Neuron (in vitro differentiated cells): ENCODE results near the gene MRPL32.

Experiments
- H2AFZ ChIP-seq: one replicate; pipeline ENCODE4 v1.6.1; 2013; ENCODE audit warnings: low read depth, mild to moderate bottlenecking, inconsistent platforms, low read length, moderate library complexity
- H3K27me3 ChIP-seq: one replicate; pipeline ENCODE4 v1.6.1; 2013; ENCODE audit warnings: low read length; ENCODE audit not compliant: insufficient read depth
- H3K36me3 ChIP-seq: one replicate; pipeline ENCODE4 v1.6.1; 2013; ENCODE audit warnings: low read length; ENCODE audit not compliant: insufficient read depth
- H3K4me1 ChIP-seq: one replicate; pipeline ENCODE4 v1.6.1; 2013; ENCODE audit warnings: low read length; ENCODE audit not compliant: insufficient read depth
- H3K4me3 ChIP-seq: 2 replicates; pipeline ENCODE4 v1.5.1; 2013; ENCODE audit warnings: mild to moderate bottlenecking, low read length, moderate library complexity
- H3K9me3 ChIP-seq: one replicate; pipeline ENCODE4 v1.6.1; 2013; ENCODE audit warnings: low read length

Gene MRPL32

DNA sequence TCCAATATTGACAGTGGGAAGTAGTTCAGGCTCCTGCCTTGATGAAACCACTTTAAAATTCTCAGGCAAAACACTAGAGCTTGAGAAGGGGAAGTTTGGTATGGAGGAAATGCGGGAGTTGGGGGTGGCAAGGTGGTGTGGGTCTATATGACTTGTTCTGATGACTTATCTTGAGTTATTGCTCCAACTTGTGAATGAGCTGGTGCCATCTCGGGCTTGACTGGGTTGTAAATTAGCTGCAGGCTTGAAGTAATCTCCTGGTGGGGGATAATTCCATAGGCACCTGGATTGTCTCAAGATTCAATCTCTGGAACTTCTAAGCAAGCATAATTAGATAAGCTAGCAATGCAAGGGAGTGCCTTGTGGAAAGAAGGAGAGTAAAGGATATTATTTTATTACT is 29.0 kb downstream of the MRPL32 start:
- Histone ChIP-seq H2AFZ (no peak overlapping the region), H3K9me3 (peaks cover 2% of the 10 kb centered on the region), H3K36me3 (no peaks in the 10 kb centered on the region), H3K27me3 (no peaks in the 10 kb centered on the region), H3K4me1 (no peaks in the 10 kb centered on the region), H3K4me3 (no peak overlapping the region)

DNA sequence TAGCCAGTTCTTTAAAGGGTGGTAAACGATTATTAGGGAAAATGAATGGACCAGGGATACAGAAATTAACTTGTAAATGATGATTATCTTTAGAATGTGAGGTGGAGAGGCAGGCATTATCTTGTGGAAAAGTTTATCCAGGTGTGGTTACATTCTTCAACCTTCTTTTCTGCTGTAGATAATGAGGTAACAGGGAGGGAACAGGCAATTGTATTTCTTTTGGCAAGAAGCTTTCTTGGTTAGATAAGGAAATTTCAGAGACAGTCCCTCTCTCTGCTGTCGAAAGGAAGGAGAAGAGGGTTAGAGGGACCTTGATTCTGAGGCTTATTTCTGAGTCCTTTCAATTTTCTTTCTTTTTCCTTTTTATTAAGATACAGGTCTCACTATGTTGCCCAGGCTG is 32.1 kb downstream of the MRPL32 start:
- no peaks in the 10 kb centered on the region for H3K36me3 ChIP-seq
- no peaks in the 10 kb centered on the region for H3K4me1 ChIP-seq
- no peak overlapping the region for H3K4me3 ChIP-seq
- H3K27me3 ChIP-seq: no peaks in the 10 kb centered on the region
- no peak overlapping the region for H2AFZ ChIP-seq
- peaks cover 2% of the 10 kb centered on the region for H3K9me3 ChIP-seq

DNA sequence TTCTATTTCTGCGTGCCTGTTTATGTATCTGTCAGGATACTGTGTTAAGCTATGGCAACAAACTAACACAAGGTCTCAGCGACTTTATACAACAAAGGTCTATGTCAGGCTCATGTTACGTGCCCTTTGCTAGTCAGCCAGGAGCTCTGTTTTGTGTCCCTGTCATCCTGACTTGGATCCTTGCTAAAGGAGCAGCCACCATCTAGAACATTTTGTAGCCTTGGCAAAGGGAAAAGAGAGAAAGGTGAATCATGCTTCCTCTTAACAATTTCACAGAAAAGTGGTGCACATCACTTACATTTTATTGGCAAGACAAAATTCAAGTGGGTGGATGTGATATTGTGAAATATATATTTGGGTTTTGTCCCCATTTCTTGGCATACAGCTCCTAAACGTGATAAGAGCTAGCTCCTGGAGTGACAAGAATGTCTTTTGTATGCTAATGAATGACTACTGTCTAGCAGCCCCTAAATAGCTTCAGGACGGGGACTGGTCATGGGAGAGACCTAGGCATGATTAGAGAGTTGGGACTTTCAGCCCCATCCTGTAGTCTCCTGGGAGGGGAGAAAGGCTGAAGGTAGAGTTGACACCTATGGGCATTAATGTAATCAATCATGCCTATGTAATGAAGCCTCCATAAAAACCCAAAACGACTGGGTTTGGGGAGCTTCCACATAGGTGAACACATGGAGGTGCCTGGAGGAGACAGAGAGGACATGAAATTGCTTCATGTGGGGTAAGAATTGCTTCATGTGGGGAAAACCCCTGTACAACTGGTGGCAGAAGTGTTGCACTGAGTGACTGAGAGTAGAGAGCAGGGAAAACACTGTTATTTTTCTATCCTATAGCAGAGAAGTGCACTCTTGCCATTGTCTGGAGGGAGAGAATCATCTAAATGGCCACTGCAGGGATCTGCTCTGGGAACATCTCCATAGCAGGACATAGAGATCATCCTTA is 33.0 kb downstream of the MRPL32 start:
- Histone ChIP-seq H3K36me3 (no peaks in the 10 kb centered on the region), H3K4me1 (no peaks in the 10 kb centered on the region), H3K9me3 (no peaks in the 10 kb centered on the region), H3K27me3 (no peaks in the 10 kb centered on the region), H3K4me3 (no peak overlapping the region), H2AFZ (no peak overlapping the region)

DNA sequence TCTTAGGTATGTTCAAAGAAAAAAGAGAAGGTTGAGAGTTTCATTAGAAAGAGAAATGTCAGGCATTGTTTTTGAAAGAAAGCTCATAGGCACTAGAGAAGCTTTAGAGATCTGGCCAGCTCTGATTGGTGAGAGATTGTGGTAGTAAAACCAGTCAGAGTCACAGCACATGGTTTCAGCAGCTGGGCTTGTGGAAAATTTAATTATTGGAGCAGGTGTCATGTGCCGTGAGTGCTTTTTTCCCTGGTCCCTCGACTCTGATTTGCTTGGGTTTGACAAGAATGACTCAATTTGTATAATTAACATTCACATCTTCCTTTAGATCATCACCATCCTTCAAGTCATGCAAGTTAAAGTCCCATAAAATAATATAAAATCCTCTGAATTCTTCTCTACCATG is 35.2 kb downstream of the MRPL32 start:
- Histone ChIP-seq H3K9me3 (no peaks in the 10 kb centered on the region), H3K27me3 (no peaks in the 10 kb centered on the region), H3K4me3 (no peak overlapping the region), H3K36me3 (no peaks in the 10 kb centered on the region), H2AFZ (no peak overlapping the region), H3K4me1 (no peaks in the 10 kb centered on the region)

DNA sequence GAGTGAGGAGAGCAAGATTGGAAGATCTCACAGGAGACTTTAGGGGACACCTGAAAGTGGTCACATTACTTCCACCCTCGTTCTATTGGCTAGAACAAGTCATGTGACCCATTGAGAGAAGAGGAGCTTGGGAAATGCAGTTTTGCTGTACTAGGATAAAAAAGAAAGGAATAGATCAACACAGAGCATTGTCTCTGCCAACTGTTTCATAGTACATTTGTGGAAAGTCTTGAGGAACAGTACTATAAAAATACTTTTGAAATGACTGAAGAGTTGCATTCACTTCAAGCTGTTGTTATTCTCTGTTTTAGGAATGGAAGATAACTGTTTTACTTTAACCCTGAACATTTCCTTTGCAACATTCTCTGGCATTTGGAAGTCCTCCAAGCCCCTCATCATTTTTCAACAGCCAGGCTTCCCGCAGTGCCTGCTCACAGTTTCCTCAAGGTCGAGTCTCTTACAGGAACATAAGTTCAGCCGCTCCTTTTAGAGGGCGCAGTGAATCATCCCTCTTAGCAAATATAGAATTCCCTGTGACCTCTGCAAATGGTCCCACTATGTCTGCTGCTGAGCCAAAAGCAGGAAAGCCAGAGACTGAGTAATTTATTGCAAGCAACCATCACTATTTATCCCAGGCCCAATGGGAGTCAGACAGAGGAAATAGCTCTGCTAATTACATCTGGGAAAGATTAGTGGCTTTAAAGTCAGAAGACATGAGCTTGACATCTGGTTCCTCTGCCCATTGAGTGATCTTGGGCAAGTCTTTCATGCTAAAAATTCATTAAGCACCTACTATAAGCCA is 40.7 kb downstream of the MRPL32 start:
- H3K4me3 ChIP-seq: no peak overlapping the region
- no peak overlapping the region for H2AFZ ChIP-seq
- no peaks in the 10 kb centered on the region for H3K9me3 ChIP-seq
- H3K4me1 ChIP-seq: no peaks in the 10 kb centered on the region
- H3K27me3 ChIP-seq: no peaks in the 10 kb centered on the region
- H3K36me3 ChIP-seq: no peaks in the 10 kb centered on the region

DNA sequence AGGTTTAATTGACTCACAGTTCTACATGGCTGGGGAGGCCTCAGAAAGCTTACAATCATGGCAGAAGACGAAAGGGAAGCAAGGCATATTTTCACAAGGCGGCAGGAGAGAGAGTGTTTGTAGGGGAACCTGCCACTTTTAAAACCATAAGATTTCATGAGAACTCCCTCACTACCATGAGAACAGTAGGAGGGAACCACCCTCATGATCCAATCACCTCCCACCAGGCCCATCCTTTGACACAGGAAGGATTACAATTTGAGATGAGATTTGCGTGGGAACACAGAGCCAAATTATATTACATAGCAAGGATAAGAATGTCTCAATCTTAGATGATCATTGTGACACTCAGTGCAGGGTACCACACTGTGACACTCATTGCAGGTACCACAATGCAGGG is 44.2 kb downstream of the MRPL32 start:
- Histone ChIP-seq H3K27me3 (no peaks in the 10 kb centered on the region), H3K9me3 (no peaks in the 10 kb centered on the region), H2AFZ (no peak overlapping the region), H3K4me3 (no peak overlapping the region), H3K4me1 (no peaks in the 10 kb centered on the region), H3K36me3 (no peaks in the 10 kb centered on the region)

DNA sequence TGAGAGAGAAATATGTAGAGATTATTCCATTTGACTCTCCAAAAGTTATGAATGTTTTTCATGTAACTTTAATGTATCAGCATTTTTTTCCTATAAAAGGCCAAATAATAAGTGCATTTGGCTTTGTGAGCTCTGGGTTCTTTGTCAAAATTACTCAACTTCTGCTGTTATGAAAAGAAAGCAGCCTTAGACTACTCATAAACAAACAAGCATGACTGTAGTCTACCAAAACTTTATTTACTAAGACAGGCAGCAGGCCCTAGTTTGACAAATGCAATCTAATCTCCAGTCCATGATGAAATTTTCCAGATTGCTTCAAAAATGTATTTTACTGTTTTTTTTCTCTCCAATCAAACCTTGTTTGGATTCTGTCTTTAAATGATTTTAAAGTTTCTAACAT is 46.3 kb downstream of the MRPL32 start:
- Histone ChIP-seq H2AFZ (no peak overlapping the region), H3K36me3 (no peaks in the 10 kb centered on the region), H3K4me3 (no peak overlapping the region), H3K9me3 (no peaks in the 10 kb centered on the region), H3K4me1 (no peaks in the 10 kb centered on the region), H3K27me3 (no peaks in the 10 kb centered on the region)

DNA sequence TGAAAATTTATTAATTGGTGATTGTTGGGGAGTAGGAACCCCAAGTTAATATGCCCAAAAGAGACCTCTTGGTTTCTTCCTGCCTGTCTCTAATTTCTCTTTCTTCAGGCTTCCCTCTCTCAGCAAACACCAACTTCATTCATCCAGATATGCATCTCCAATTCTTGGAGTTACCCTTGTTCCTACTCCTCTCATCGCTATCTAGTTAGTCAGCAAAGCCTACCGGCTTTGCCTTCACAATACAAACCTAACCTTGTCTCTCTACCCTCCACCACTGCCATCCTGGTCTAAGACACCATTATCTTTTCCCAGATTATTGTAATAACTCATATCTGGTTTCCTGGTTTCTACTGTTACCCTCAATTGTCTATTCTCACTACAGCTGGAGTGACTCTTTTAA is 47.9 kb downstream of the MRPL32 start:
- no peaks in the 10 kb centered on the region for H3K9me3 ChIP-seq
- H3K27me3 ChIP-seq: no peaks in the 10 kb centered on the region
- no peaks in the 10 kb centered on the region for H3K4me1 ChIP-seq
- H3K4me3 ChIP-seq: no peak overlapping the region
- H2AFZ ChIP-seq: no peak overlapping the region
- H3K36me3 ChIP-seq: no peaks in the 10 kb centered on the region

DNA sequence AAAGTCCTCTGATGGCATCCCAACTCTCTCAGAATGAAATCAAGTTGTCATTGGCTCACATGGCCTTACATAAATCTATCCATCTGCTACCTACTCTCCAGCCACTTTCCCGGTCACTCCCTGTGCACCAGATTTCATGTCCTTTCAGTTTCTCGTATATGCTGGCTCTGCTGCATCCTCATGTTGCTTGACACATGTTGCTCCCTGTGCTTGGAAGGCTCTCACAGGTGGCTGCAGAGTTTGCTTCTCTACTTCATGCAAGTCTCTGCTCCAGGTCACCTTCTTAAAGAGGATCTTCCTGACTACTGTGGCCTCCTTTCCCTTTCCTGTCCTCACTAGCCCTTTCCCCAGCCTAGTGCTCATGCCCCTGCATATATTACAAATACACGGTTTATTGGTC is 48.3 kb downstream of the MRPL32 start:
- no peaks in the 10 kb centered on the region for H3K4me1 ChIP-seq
- H2AFZ ChIP-seq: no peak overlapping the region
- H3K27me3 ChIP-seq: no peaks in the 10 kb centered on the region
- H3K36me3 ChIP-seq: no peaks in the 10 kb centered on the region
- H3K4me3 ChIP-seq: no peak overlapping the region
- H3K9me3 ChIP-seq: no peaks in the 10 kb centered on the region

DNA sequence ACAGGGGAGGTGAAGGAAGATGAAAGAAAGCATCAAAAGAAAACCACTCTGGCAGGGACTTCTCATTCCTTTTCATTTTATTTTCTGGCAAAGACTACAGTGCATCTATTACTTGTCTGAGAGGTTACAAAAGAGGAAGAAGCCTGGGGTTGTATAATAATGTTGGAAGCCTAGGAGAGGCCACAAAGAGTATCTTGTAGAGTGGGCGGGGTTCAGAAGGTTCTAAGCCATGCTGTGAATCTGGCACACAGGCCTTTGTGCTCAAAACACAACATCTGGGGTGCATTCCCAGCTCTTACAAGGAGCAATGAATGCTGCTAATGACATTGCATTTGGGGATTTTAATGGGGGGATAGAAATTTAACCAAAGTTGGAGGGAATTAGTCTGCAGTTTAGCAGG is 49.4 kb downstream of the MRPL32 start:
- H3K36me3 ChIP-seq: no peaks in the 10 kb centered on the region
- no peak overlapping the region for H3K4me3 ChIP-seq
- H3K27me3 ChIP-seq: no peaks in the 10 kb centered on the region
- no peaks in the 10 kb centered on the region for H3K4me1 ChIP-seq
- H2AFZ ChIP-seq: no peak overlapping the region
- H3K9me3 ChIP-seq: no peaks in the 10 kb centered on the region

DNA sequence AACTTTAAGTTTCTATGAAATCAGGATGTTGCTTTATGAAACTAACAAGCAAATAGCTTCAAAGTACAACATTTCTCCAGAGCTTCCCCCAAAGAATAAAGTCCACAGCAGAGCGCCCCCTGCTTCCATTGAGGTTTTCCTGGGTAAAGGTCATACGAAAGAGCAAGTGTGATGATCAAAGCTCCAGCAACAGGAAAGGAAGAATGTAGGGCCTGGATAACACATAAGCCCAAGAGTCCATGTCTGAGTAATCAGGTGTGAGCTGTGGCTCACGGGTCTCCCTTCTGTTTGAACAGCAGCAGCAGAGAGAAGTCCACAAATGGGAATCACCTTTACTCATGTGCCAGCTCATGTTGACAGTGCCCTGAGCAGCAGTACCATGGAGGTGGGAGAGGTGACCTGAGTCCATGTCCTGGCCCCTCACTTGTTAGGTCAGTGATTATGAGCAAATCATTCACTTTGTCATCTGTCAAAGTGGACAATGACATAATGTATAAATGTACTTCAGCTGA is 50.5 kb downstream of the MRPL32 start:
- Histone ChIP-seq H2AFZ (no peak overlapping the region), H3K9me3 (no peaks in the 10 kb centered on the region), H3K4me1 (no peaks in the 10 kb centered on the region), H3K36me3 (no peaks in the 10 kb centered on the region), H3K27me3 (no peaks in the 10 kb centered on the region), H3K4me3 (no peak overlapping the region)

DNA sequence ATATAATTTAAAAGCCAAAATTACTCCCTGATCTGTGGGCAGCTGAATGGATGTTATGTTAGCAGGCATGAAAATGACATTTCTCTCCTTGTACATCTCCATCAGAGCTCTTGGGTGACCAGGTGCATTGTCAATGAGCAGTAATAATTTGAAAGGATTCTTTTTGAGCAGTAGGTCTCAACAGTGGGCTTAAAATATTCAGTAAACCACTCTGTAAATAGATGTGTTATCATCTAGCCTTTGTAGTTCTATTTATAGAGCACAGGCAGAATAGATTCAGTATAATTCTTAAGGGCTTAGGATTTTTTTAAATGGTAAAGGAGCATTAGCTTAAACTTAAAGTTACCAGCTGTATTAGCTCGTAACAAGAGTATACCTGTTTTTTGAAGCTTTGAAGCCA is 52.0 kb downstream of the MRPL32 start:
- no peak overlapping the region for H2AFZ ChIP-seq

DNA sequence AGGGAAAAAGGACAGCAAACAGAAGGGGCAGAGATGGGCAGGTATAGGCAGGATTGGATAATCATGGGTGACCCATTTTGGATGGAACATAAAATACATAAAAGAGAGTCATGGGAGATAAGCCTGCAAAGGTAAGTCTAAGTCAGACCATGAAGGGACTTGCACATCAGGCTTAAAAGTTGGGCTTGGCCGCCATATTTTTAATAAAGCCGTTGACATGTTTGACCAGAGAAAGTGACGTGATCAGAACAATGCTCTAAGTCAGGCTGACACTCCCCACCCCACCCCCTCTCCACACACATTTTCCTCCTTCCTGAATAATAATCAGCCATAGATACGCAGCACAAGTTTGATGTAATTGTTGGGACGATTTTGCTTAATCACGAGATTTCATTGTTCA is 54.0 kb downstream of the MRPL32 start:
- no peak overlapping the region for H2AFZ ChIP-seq
- H3K27me3 ChIP-seq: no peaks in the 10 kb centered on the region
- no peaks in the 10 kb centered on the region for H3K9me3 ChIP-seq
- H3K36me3 ChIP-seq: no peaks in the 10 kb centered on the region
- no peaks in the 10 kb centered on the region for H3K4me1 ChIP-seq
- no peak overlapping the region for H3K4me3 ChIP-seq

More for the DNA sequence above, 52.0 kb downstream of the MRPL32 start:
- Histone ChIP-seq H3K9me3 (no peaks in the 10 kb centered on the region), H3K36me3 (no peaks in the 10 kb centered on the region), H3K4me3 (no peak overlapping the region), H3K4me1 (no peaks in the 10 kb centered on the region), H3K27me3 (no peaks in the 10 kb centered on the region)
